MM.1S (cell line): ENCODE results near the gene NDOR1.

ENCODE experiments used
- EZH2 ChIP-seq: fragments of 300-600 bp; sonication (generic); optimal IDR thresholded peaks from 2 replicates; pipeline ENCODE3; 2017; ENCODE audit warnings: low read depth, mild to moderate bottlenecking, antibody characterized with exemption, low read length, mixed read lengths
- EZH2phosphoT487 ChIP-seq: fragments of 300-600 bp; sonication (generic); IDR thresholded peaks from 2 replicates; pipeline ENCODE4 v1.6.1; 2018; ENCODE audit warnings: antibody characterized with exemption, low read length
- TF ChIP-seq, protein P1 (sequence below): fragments of 300-600 bp; sonication (generic); IDR thresholded peaks from 2 replicates; pipeline ENCODE4 v1.5.1; 2016; ENCODE audit warnings: antibody characterized with exemption, low read length, mixed read lengths

DNA sequence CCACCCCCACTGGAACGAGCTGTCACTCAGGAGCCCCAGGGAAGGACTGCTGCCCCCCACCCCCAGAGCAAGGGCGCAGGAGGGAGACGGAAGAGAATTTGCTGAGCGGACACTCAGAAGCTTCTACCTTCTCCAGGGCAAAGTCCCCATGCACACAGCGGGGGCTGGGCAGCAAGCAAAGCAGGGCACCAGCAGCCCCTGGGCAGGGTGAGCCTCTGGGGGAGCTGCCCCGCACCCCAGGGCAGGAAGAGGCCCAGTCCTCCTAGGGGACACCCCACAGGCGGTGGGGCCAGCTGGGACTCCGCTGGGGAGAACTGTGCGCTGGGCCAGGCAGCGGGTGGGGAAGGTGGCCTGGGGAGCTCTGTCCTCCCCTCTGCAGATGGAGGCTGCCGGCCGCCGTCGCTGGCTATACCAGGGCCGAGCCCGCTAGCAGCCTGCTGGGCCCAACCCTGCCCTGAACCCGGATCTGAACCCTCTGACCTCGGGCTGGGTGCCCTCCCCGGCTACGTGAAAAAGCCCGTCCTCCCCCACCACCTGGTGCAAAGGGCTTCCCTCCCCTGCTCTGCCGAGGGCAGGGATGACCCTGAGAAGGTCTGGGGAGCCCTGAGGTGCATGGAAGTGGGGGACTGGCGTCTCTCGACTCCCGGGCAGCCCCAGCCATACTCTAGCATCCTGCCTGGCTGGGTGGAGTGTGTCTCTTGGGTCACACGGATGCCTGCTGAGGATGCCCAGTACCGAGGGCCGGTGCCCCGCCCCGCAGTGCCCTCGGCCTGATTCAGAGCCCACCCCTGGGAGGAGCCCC is 24.6 kb downstream of the NDOR1 start:
- TF ChIP-seq, protein P1, sequence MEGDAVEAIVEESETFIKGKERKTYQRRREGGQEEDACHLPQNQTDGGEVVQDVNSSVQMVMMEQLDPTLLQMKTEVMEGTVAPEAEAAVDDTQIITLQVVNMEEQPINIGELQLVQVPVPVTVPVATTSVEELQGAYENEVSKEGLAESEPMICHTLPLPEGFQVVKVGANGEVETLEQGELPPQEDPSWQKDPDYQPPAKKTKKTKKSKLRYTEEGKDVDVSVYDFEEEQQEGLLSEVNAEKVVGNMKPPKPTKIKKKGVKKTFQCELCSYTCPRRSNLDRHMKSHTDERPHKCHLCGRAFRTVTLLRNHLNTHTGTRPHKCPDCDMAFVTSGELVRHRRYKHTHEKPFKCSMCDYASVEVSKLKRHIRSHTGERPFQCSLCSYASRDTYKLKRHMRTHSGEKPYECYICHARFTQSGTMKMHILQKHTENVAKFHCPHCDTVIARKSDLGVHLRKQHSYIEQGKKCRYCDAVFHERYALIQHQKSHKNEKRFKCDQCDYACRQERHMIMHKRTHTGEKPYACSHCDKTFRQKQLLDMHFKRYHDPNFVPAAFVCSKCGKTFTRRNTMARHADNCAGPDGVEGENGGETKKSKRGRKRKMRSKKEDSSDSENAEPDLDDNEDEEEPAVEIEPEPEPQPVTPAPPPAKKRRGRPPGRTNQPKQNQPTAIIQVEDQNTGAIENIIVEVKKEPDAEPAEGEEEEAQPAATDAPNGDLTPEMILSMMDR, result no peak
- TF ChIP-seq EZH2, result no peak
- no peak for TF ChIP-seq EZH2phosphoT487
